ENCODE results near the gene FTCD. TPM values are rescaled to one million over a fixed set of nuclear protein-coding genes. Genes with fewer than 3 reads are reported as not detected.

FTCD gene
- total and polyA plus RNA-seq, 2 of the 4 experiments (the other 2 are of a cell fraction), result 0.55 TPM; not detected in 1

GRCh38 chr21:46187261-46187660 lies 31.9 kb upstream of the FTCD start:
- Histone ChIP-seq H3K9me3 (ENCODE audit: control insufficient read depth, insufficient read depth, low read length) (no peaks in the 10 kb centered on the region), H3K9ac (ENCODE audit: low read depth, low read length) (no peak overlapping the region), H4K20me1 (ENCODE audit: insufficient read depth, low read length) (no peaks in the 10 kb centered on the region), H2BK120ac (ENCODE audit: low read depth, low read length) (no peak overlapping the region), H3K79me1 (ENCODE audit: low read depth in 1 of 2, low read length in 2 of 2) (peaks cover 0 to 8% of the 10 kb centered on the region in 2 experiments; a peak in 1 of 4 replicates), H4K8ac (ENCODE audit: low read depth in 2 of 2, low read length in 2 of 2) (no peak overlapping the region), H2BK15ac (ENCODE audit: low read depth, low read length) (no peak overlapping the region), H2AK9ac (replicated peaks; ENCODE audit: low read depth, low read length, poor library complexity) (no peak overlapping the region), H2BK20ac (ENCODE audit: low read depth, low read length) (no peak overlapping the region), H3K9me1 (ENCODE audit: insufficient read depth, low read length) (peaks cover 25% of the 10 kb centered on the region), H4K5ac (ENCODE audit: low read depth, low read length) (no peak overlapping the region), H2AK5ac (ENCODE audit: low read depth, low read length) (no peak overlapping the region), H2BK5ac (ENCODE audit: low read depth, low read length, poor library complexity, severe bottlenecking) (no peak overlapping the region), H3K18ac (ENCODE audit: low read depth, low read length) (no peak overlapping the region), H2AFZ (replicated peaks; ENCODE audit: low read length, poor library complexity) (no peak overlapping the region), H3K56ac (ENCODE audit: extremely low read depth, insufficient read depth, low read length) (no peak overlapping the region), H3K36me3 (ENCODE audit: control insufficient read depth, insufficient read depth, low read length) (peaks cover 10% of the 10 kb centered on the region; the same call in 1 of the 2 replicates), H3K4ac (ENCODE audit: low read depth, low read length) (no peak overlapping the region), H4K91ac (ENCODE audit: insufficient read depth, low read depth, low read length) (no peak overlapping the region), H3K14ac (replicated peaks; ENCODE audit: low read depth, low read length) (no peak overlapping the region), H3K27ac (ENCODE audit: insufficient read depth, low read length) (no peak overlapping the region), H3K4me3 (ENCODE audit: insufficient read depth, low read depth, low read length) (no peak overlapping the region), H3K4me1 (ENCODE audit: control insufficient read depth, insufficient read depth, low read length) (peaks cover 30% of the 10 kb centered on the region), H3K27me3 (ENCODE audit: control insufficient read depth, insufficient read depth, low read length) (no peaks in the 10 kb centered on the region), H3K23ac (ENCODE audit: low read depth, low read length) (no peak overlapping the region), H3K4me2 (ENCODE audit: low read depth, low read length) (no peak overlapping the region)
- TF ChIP-seq MAFK (IDR thresholded peaks at IDR 0.05; ENCODE audit: low read depth, low read length) (no peak), FOS (IDR thresholded peaks at IDR 0.05; ENCODE audit: low read depth, low read length) (no peak), USF2 (IDR thresholded peaks at IDR 0.05; ENCODE audit: low read depth, low read length) (no peak), SMC3 (IDR thresholded peaks at IDR 0.05; ENCODE audit: low read depth, low read length) (no peak), RAD21 (IDR thresholded peaks at IDR 0.05; ENCODE audit: low read length) (no peak), MXI1 (IDR thresholded peaks at IDR 0.05; ENCODE audit: borderline replicate concordance, low read depth, low read length) (no peak), CHD1 (IDR thresholded peaks at IDR 0.05; ENCODE audit: low read depth, low read length) (no peak), POLR2A (IDR thresholded peaks at IDR 0.05; ENCODE audit: low read depth, low read length) (no peak), BHLHE40 (IDR thresholded peaks at IDR 0.05; ENCODE audit: low read depth, low read length) (no peak), NFE2L2 (IDR thresholded peaks at IDR 0.05; ENCODE audit: low read depth, low read length) (no peak), RCOR1 (IDR thresholded peaks at IDR 0.05; ENCODE audit: insufficient replicate concordance, low read length) (no peak), CTCF (conservative IDR thresholded peaks at IDR 0.05; ENCODE audit: low read depth, low read length) (no peak), RFX5 (IDR thresholded peaks at IDR 0.05; ENCODE audit: low read depth, low read length) (no peak), ELK1 (IDR thresholded peaks at IDR 0.05; ENCODE audit: borderline replicate concordance, low read depth, low read length) (no peak), MAZ (IDR thresholded peaks at IDR 0.05; ENCODE audit: borderline replicate concordance, low read depth, low read length) (no peak), CEBPB (IDR thresholded peaks at IDR 0.05; ENCODE audit: low read depth, low read length) (no peak)
- DNase-seq (no peak), ATAC-seq (ENCODE audit: low read depth) (no peak)
- in situ Hi-C loops (cut with MboI; ENCODE audit: low sequenced_read_pairs), result no loop called here
- ChIA-PET CTCF (no interaction called here), POLR2A (ENCODE audit: unreplicated experiment) (no interaction called here)
- 96% methylated on average over 4 of the region's 8 CpGs; no CpG with 5 or more reads in 1 of the 2 experiments for WGBS, 2 experiments (ENCODE audit: extremely low coverage in 2 of 2, insufficient read length in 1 of 2)
- no TSS peak for BruUV-seq (replicated peaks)
- intact Hi-C loops (cut with micrococcal nuclease), result no loop called here
- dilution Hi-C loops (cut with HindIII; ENCODE audit: low sequenced_read_pairs, unreplicated experiment), result no loop called here
